Measurements from ENCODE around the gene C17orf100. TPM values are rescaled to one million over a fixed set of nuclear protein-coding genes. Genes with fewer than 3 reads are reported as not detected.

C17orf100 gene
- total RNA-seq, 2 experiments from 2014 or later: 1.5 TPM

Other genes with a start within 250 kb of the C17orf100 start
- gene AIPL1, start 216.6 kb upstream of the C17orf100 start, total RNA-seq: not detected
- 1 to 10 TPM; 2.9 to 3.3 TPM for gene PIMREG, start 207.3 kb upstream of the C17orf100 start, total RNA-seq
- gene PITPNM3, start 95.2 kb upstream of the C17orf100 start, total RNA-seq: under 1 TPM; 0.44 to 0.59 TPM
- 10 to 100 TPM; 20.8 to 21.4 TPM for gene KIAA0753, start 11.1 kb upstream of the C17orf100 start, total RNA-seq
- 100 to 1,000 TPM; 121 to 126 TPM for gene TXNDC17, start 10.7 kb upstream of the C17orf100 start, total RNA-seq
- 10 to 100 TPM; 25.2 to 28.5 TPM for gene MED31, start 157 bp upstream of the C17orf100 start, total RNA-seq
- not detected for gene SLC13A5, start 61.6 kb downstream of the C17orf100 start, total RNA-seq
- 1 to 10 TPM; 2.2 to 2.7 TPM for gene XAF1, start 104.3 kb downstream of the C17orf100 start, total RNA-seq
- gene FBXO39, start 124.5 kb downstream of the C17orf100 start, total RNA-seq: not detected
- not detected for gene TEKT1, start 180.0 kb downstream of the C17orf100 start, total RNA-seq